ENCODE data around the gene ANKRD40.

ANKRD40 gene

GRCh38 chr17:50658616-50659015, 49.1 kb downstream of the ANKRD40 start:
- DNase-seq (ENCODE audit: extremely low read depth, low read depth), result no peak
- no peak for TF ChIP-seq CTCF (IDR thresholded peaks at IDR 0.05; ENCODE audit: low read depth, low read length, missing control alignments)
- H3K4me3 ChIP-seq (replicated peaks; ENCODE audit: low read depth, low read length), result no peak overlapping the region

GRCh38 chr17:50657627-50658026, 50.1 kb downstream of the ANKRD40 start:
- no peak overlapping the region for H3K4me3 ChIP-seq (replicated peaks; ENCODE audit: low read depth, low read length)
- DNase-seq (ENCODE audit: extremely low read depth, low read depth), result no peak
- no peak for TF ChIP-seq CTCF (IDR thresholded peaks at IDR 0.05; ENCODE audit: low read depth, low read length, missing control alignments)

- DNase-seq (ENCODE audit: extremely low read depth, low read depth), result no peak
- no peak for TF ChIP-seq CTCF (IDR thresholded peaks at IDR 0.05; ENCODE audit: low read depth, low read length, missing control alignments)
- H3K4me3 ChIP-seq (replicated peaks; ENCODE audit: low read depth, low read length), result no peak overlapping the region
Observed at GRCh38 chr17:50657054-50657453, 50.7 kb downstream of the ANKRD40 start.

GRCh38 chr17:50656509-50656908, 51.2 kb downstream of the ANKRD40 start:
- H3K4me3 ChIP-seq (replicated peaks; ENCODE audit: low read depth, low read length), result no peak overlapping the region

GRCh38 chr17:50653738-50654137, 54.0 kb downstream of the ANKRD40 start:
- no peak for DNase-seq (ENCODE audit: extremely low read depth, low read depth)
- TF ChIP-seq CTCF (IDR thresholded peaks at IDR 0.05; ENCODE audit: low read depth, low read length, missing control alignments), result no peak
- no peak overlapping the region for H3K4me3 ChIP-seq (replicated peaks; ENCODE audit: low read depth, low read length)

More at GRCh38 chr17:50656509-50656908, 51.2 kb downstream of the ANKRD40 start:
- TF ChIP-seq CTCF (IDR thresholded peaks at IDR 0.05; ENCODE audit: low read depth, low read length, missing control alignments), result no peak
- DNase-seq (ENCODE audit: extremely low read depth, low read depth), result no peak

GRCh38 chr17:50651661-50652060, 56.1 kb downstream of the ANKRD40 start:
- no peak for TF ChIP-seq CTCF (IDR thresholded peaks at IDR 0.05; ENCODE audit: low read depth, low read length, missing control alignments)
- no peak for DNase-seq (ENCODE audit: extremely low read depth, low read depth)
- no peak overlapping the region for H3K4me3 ChIP-seq (replicated peaks; ENCODE audit: low read depth, low read length)
